H1 (cell line): ENCODE results near the gene LIG4. TPM values are rescaled to one million over a fixed set of nuclear protein-coding genes. Genes with fewer than 3 reads are reported as not detected.

Experiments used
- ASH2L ChIP-seq: fragments of 200-600, 300-600 bp; sonication (generic); IDR thresholded peaks from one replicate; pipeline ENCODE4 v1.7.1; 2017; ENCODE audit warnings: low read length
- CBX5 ChIP-seq: fragments of 300-800, 300-1000 bp; sonication (generic); IDR thresholded peaks from 2 replicates; pipeline ENCODE4 v1.7.1; 2016; ENCODE audit warnings: antibody characterized with exemption, low read length, low read depth
- CHD7 ChIP-seq: fragments of 300-600 bp; sonication (generic); IDR thresholded peaks from 2 replicates; pipeline ENCODE4 v1.7.1; 2012; ENCODE audit warnings: low read length, moderate library complexity, mild to moderate bottlenecking, inconsistent platforms; ENCODE audit not compliant: insufficient replicate concordance
- EGR1 ChIP-seq: IDR thresholded peaks from 2 replicates; pipeline ENCODE4 v1.6.1; 2011; ENCODE audit warnings: low read depth, low read length, borderline replicate concordance
- GTF2F1 ChIP-seq: IDR thresholded peaks from 2 replicates; pipeline ENCODE4 v1.6.1; 2012; ENCODE audit warnings: low read depth, low read length, improper control_type of control experiment, borderline replicate concordance
- KDM1A ChIP-seq: fragments of 200-600, 300-600 bp; sonication (generic); IDR thresholded peaks from 2 replicates; pipeline ENCODE4 v1.7.1; 2016; ENCODE audit warnings: mild to moderate bottlenecking, low read length, borderline replicate concordance
- RBBP5 ChIP-seq: IDR thresholded peaks from 2 replicates; pipeline ENCODE4 v1.7.1; 2012; ENCODE audit warnings: low read depth, mild to moderate bottlenecking, inconsistent platforms, low read length, moderate library complexity, borderline replicate concordance
- RXRA ChIP-seq: IDR thresholded peaks from 2 replicates; pipeline ENCODE4 v1.6.1; 2011; ENCODE audit warnings: low read depth, mild to moderate bottlenecking, low read length, moderate library complexity; ENCODE audit not compliant: insufficient read depth
- TEAD4 ChIP-seq: IDR thresholded peaks from 2 replicates; pipeline ENCODE4 v1.6.1; 2012; ENCODE audit warnings: low read depth, low read length, inconsistent platforms, mixed read lengths
- polyA plus RNA-seq, 7 experiments: library from polyadenylated mRNA; depleted of rRNA in 3 of 7; stranded (reverse) in 5 of 7; unstranded in 2 of 7; fragments of >200 nt in 5 of 7; fragments of 200-250 nt in 2 of 7; gene quantifications; 1 replicate in 5 of 7; 2 replicates in 1 of 7; 4 replicates in 1 of 7; pipeline versions ENCODE4 v1.2.1 to v1.2.3, GENCODE V29; 2011 to 2013; ENCODE audit warnings: missing spikeins in 2 of 7, mixed read lengths in 2 of 7
- total RNA-seq: library from RNA; stranded (reverse); fragmentation: NEBNext Ultra II Directional; extraction: Animal tissue kit (Norgen Biotek cat#: 25700); gene quantifications from 2 replicates; pipeline ENCODE4 v1.2.1, GENCODE V29; 2021
- TF ChIP-seq, protein P1 (sequence below): IDR thresholded peaks from 2 replicates; pipeline ENCODE4 v1.6.1; 2011; ENCODE audit warnings: low read length, improper control_type of control experiment

Gene LIG4
- total and polyA plus RNA-seq, 2 of the 8 experiments (the other 6 are each of a cell fraction or from before 2014, with no cell fraction given) = 1.1 to 4.5 TPM

- TF ChIP-seq CHD7 = no peak
- TF ChIP-seq, protein P1, sequence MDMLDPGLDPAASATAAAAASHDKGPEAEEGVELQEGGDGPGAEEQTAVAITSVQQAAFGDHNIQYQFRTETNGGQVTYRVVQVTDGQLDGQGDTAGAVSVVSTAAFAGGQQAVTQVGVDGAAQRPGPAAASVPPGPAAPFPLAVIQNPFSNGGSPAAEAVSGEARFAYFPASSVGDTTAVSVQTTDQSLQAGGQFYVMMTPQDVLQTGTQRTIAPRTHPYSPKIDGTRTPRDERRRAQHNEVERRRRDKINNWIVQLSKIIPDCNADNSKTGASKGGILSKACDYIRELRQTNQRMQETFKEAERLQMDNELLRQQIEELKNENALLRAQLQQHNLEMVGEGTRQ = no peak
- TF ChIP-seq GTF2F1 = no peak
- TF ChIP-seq EGR1 = no peak
- TF ChIP-seq CBX5 = no peak
- TF ChIP-seq RXRA = no peak
- no peak for TF ChIP-seq RBBP5
- no peak for TF ChIP-seq KDM1A
- TF ChIP-seq TEAD4 = no peak
- TF ChIP-seq ASH2L = no peak
Observed at GRCh38 chr13:108185223-108185622, 30.1 kb downstream of the LIG4 start (continued).
